DND-41 (cell line): Measurements from ENCODE around the gene STAP2.

ENCODE experiments used
- EZH2 ChIP-seq: IDR thresholded peaks from 3 replicates; pipeline ENCODE4 v1.6.1; 2012; ENCODE audit warnings: borderline replicate concordance, low read depth, mild to moderate bottlenecking, moderate library complexity, low read length, inconsistent platforms; ENCODE audit not compliant: severe bottlenecking
- TF ChIP-seq, protein P1 (sequence below): IDR thresholded peaks from 2 replicates; pipeline ENCODE4 v1.5.1; 2012; ENCODE audit warnings: borderline replicate concordance, low read length, moderate library complexity, mild to moderate bottlenecking; ENCODE audit not compliant: poor library complexity, severe bottlenecking; ENCODE audit errors: extremely low read depth

DNA sequence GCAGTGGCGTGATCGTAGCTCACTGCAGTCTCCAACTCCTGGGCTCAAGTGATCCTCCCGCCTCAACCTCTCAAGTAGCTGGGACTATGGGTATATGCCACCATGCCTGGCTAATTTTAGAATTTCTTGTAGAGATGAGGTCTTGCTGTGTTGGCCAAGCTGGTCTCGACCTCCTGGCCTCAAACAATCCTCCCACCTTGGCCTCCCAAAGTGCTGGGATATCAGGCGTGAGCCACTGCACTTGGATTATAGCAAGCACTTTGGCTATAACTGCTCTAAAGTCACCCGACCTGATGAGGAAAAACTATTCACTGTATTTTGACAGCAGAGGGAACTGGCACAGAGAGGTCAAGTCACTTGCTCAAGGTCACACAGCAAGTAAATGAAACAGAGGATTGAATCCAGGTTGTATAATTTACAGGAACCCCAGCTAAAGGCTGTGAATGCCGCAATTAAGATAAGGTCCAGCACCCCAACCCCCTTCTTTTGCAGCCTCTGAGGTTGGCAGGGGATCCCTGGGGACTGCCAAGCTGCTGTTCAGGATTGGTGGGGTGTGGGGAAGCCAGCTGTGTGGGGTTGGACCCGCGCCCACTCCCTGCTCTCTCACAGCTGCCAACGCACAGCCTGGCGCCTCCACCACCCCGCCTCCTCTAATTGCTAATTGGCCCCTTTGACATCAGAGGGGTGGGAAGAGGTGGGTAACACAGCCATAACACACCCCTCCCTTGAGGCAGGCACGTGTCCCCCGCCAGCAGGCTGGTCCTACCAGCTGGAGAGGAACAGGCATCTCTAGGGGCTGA, 42.5 kb downstream of the STAP2 start:
- TF ChIP-seq EZH2: no peak
- TF ChIP-seq, protein P1, sequence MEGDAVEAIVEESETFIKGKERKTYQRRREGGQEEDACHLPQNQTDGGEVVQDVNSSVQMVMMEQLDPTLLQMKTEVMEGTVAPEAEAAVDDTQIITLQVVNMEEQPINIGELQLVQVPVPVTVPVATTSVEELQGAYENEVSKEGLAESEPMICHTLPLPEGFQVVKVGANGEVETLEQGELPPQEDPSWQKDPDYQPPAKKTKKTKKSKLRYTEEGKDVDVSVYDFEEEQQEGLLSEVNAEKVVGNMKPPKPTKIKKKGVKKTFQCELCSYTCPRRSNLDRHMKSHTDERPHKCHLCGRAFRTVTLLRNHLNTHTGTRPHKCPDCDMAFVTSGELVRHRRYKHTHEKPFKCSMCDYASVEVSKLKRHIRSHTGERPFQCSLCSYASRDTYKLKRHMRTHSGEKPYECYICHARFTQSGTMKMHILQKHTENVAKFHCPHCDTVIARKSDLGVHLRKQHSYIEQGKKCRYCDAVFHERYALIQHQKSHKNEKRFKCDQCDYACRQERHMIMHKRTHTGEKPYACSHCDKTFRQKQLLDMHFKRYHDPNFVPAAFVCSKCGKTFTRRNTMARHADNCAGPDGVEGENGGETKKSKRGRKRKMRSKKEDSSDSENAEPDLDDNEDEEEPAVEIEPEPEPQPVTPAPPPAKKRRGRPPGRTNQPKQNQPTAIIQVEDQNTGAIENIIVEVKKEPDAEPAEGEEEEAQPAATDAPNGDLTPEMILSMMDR: no peak
